Measurements from ENCODE around the gene CCL21. TPM values are rescaled to one million over a fixed set of nuclear protein-coding genes. Genes with fewer than 3 reads are reported as not detected.

CCL21 gene
- total and polyA plus RNA-seq, 12 donors, result 2.2 to 295 (median 33.0) TPM

- no peak for TF ChIP-seq POLR2A (IDR thresholded peaks at IDR 0.05)
- TF ChIP-seq, protein P1, sequence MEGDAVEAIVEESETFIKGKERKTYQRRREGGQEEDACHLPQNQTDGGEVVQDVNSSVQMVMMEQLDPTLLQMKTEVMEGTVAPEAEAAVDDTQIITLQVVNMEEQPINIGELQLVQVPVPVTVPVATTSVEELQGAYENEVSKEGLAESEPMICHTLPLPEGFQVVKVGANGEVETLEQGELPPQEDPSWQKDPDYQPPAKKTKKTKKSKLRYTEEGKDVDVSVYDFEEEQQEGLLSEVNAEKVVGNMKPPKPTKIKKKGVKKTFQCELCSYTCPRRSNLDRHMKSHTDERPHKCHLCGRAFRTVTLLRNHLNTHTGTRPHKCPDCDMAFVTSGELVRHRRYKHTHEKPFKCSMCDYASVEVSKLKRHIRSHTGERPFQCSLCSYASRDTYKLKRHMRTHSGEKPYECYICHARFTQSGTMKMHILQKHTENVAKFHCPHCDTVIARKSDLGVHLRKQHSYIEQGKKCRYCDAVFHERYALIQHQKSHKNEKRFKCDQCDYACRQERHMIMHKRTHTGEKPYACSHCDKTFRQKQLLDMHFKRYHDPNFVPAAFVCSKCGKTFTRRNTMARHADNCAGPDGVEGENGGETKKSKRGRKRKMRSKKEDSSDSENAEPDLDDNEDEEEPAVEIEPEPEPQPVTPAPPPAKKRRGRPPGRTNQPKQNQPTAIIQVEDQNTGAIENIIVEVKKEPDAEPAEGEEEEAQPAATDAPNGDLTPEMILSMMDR (IDR thresholded peaks at IDR 0.05), result no peak
- Histone ChIP-seq H3K4me1 (replicated peaks in 1 of 2) (no peaks in the 10 kb centered on the region), H3K36me3 (replicated peaks in 1 of 2) (no peaks in the 10 kb centered on the region), H3K4me3 (no peak overlapping the region), H3K27me3 (no peaks in the 10 kb centered on the region), H3K27ac (no peak overlapping the region), H3K9me3 (replicated peaks in 1 of 3) (no peaks in the 10 kb centered on the region)
- WGBS, 4 donors, result 61 to 78% (median 64%) methylated on average over 4 to 5 of the region's 5 CpGs
- DNase-seq, result no peak
- intact Hi-C loops (cut with DNase I), result no loop called here
Observed at GRCh38 chr9:34688329-34689115, 21.4 kb downstream of the CCL21 start.

DNA sequence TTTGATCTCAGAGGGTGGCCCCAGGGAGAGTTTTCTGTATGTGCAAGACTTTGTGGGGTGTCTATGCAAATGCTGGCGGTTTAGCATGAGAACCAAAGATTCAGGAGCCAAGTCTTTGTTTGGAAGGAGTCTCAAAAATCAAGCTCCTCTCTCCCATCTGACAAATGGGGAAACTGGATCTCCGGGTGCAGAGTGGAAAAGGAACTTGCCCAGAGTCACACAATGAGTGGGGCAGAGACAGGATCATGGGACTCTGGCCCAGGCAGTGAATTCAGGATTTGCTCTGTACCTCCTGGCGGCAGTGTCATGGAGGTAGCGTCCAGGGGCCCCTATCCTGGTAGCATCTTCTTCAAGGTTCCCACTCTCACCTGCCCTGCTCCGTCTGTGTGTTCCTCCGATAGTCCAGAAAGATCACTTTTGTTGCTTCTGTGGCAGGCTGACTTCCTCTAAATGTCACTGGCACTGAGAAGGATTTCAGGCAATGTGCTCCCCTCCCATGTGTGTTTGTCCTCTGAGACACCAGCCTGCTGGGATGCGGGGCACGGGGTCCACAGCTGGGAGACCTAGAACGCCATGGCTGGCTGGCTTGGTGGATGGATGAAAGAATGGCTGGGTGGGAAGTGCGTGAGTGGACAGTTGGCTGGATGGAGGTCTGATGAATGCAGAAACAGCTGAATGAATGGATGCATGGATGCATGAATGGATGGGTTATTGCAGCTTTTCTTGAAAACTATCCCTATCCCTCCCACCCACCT lies 22.5 kb downstream of the CCL21 start:
- H3K4me3 ChIP-seq, result no peak overlapping the region
- DNase-seq, result no peak
- H3K36me3 ChIP-seq (replicated peaks in 1 of 2), result no peaks in the 10 kb centered on the region
- H3K27me3 ChIP-seq, result no peaks in the 10 kb centered on the region
- H3K4me1 ChIP-seq (replicated peaks in 1 of 2), result no peaks in the 10 kb centered on the region
- TF ChIP-seq, protein P1 (IDR thresholded peaks at IDR 0.05), result no peak
- TF ChIP-seq POLR2A (IDR thresholded peaks at IDR 0.05), result no peak
- intact Hi-C loops (cut with DNase I), result no loop called here
- WGBS, 4 donors, result 75 to 93% (median 88%) methylated on average over 10 of the region's 10 CpGs
- no peak overlapping the region for H3K27ac ChIP-seq
- H3K9me3 ChIP-seq (replicated peaks in 1 of 3), result no peaks in the 10 kb centered on the region

- H3K4me3 ChIP-seq, result no peak overlapping the region
- H3K36me3 ChIP-seq (replicated peaks in 1 of 2), result no peaks in the 10 kb centered on the region
- no peaks in the 10 kb centered on the region for H3K27me3 ChIP-seq
- 65 to 77% (median 71%) methylated on average over 1 of the region's 1 CpG for WGBS, 4 donors
- intact Hi-C loops (cut with DNase I), result no loop called here
- no peak for DNase-seq
- H3K27ac ChIP-seq, result no peak overlapping the region
- H3K9me3 ChIP-seq (replicated peaks in 1 of 3), result no peaks in the 10 kb centered on the region
- H3K4me1 ChIP-seq (replicated peaks in 1 of 2), result no peaks in the 10 kb centered on the region
- TF ChIP-seq POLR2A (IDR thresholded peaks at IDR 0.05), result no peak
- TF ChIP-seq, protein P1 (IDR thresholded peaks at IDR 0.05), result no peak
Observed at GRCh38 chr9:34686732-34687131, 23.2 kb downstream of the CCL21 start.

DNA sequence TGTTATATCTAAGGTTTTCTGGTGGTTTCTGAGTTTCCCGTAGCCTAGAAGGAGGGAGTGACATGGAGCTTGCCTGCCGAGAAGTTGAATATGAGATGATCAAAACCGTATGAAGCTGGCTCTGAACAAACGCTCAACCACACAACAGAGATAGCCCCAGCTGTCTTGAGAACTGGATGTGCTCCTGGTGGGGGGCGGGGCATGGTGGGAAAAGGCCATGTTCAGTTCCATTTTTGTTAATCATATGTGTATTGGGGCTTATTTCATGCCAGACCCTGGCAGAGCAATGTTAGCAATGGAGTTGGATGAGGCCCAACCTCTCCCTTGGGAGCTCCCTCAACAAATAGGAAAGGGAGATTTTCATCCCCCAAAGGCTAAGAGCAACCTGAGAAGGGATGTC lies 23.7 kb downstream of the CCL21 start:
- H3K9me3 ChIP-seq (replicated peaks in 1 of 3), result no peaks in the 10 kb centered on the region
- H3K27me3 ChIP-seq, result no peaks in the 10 kb centered on the region
- no peaks in the 10 kb centered on the region for H3K36me3 ChIP-seq (replicated peaks in 1 of 2)
- 80 to 90% (median 87%) methylated on average over 4 to 5 of the region's 5 CpGs for WGBS, 4 donors
- H3K27ac ChIP-seq, result no peak overlapping the region
- no peak for DNase-seq
- TF ChIP-seq, protein P1 (IDR thresholded peaks at IDR 0.05), result no peak
- TF ChIP-seq POLR2A (IDR thresholded peaks at IDR 0.05), result no peak
- no peaks in the 10 kb centered on the region for H3K4me1 ChIP-seq (replicated peaks in 1 of 2)
- H3K4me3 ChIP-seq, result no peak overlapping the region
- intact Hi-C loops (cut with DNase I), result no loop called here

Data from adrenal gland (tissue), 12 donors.